ENCODE measurements around the gene ZP1. TPM values are rescaled to one million over a fixed set of nuclear protein-coding genes. Genes with fewer than 3 reads are reported as not detected.

The ZP1 gene
- total and polyA plus RNA-seq, 2 of the 13 experiments (the other 11 are each of a cell fraction or from before 2014, with no cell fraction given), result 0.16 TPM; not detected in 1

DNA sequence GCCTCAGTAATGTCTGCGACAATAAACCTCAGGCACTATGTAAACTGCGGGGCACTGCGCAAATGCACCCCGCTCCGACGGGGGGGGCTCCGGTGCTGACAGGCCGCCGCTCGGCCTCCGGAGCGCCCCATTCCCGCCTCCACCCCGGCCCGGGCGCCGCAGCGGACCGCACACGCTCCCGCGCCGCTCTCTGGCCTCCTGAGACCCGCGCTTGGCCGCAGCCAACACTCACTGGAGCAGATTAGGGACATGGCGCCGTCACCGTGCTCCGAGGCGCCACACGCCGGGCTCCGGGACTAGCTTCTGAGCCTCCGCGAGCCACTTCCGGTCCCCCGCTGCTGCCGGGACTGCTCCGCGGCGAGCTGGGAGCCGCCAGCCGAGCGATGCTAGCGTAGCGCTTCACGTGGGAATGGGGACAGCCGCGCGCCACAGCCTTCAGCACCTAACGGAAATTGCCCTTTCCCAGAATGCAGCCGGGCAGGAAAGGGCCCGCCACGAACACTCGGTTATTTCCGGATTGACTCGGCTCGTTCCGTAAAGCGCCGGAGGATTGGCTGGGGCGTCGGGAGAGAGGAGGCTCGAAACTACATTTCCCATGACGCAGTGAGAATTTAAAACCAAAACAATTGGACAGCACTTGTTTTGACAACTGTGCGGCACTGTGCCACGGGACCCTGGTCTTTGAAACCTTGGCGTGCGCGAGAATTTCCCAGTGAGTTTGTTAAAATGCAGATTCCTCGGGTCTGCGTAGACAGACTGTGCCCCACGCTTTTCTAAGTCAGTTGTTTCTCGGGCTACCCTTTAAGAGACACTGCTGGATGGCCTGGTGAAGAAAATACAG is 39.0 kb downstream of the ZP1 start, which contains the start of gene PRPF19 (continued):
- peak; percentile 52; the same call in 1 of the 2 replicates for TF ChIP-seq KDM5A (IDR thresholded peaks at IDR 0.05; ENCODE audit: borderline replicate concordance, low read length)
- TF ChIP-seq FOXA1 (IDR thresholded peaks at IDR 0.05), result no peak
- TF ChIP-seq FOXA1 (CRISPR knock-in tag; IDR thresholded peaks at IDR 0.05), result peak; percentile 7; the same call in 1 of the 2 replicates
- TF ChIP-seq HCFC1 (IDR thresholded peaks at IDR 0.05; ENCODE audit: low read depth, low read length), result peak; percentile 86
- peak; percentile 72 for TF ChIP-seq ESRRA (CRISPR knock-in tag; IDR thresholded peaks at IDR 0.05; ENCODE audit: low read depth)
- no peak for TF ChIP-seq GTF3A (CRISPR knock-in tag; conservative IDR thresholded peaks at IDR 0.05)
- TF ChIP-seq ZNF577 (CRISPR knock-in tag; IDR thresholded peaks at IDR 0.05; ENCODE audit: borderline replicate concordance, low read depth), result no peak
- TF ChIP-seq, protein P1, sequence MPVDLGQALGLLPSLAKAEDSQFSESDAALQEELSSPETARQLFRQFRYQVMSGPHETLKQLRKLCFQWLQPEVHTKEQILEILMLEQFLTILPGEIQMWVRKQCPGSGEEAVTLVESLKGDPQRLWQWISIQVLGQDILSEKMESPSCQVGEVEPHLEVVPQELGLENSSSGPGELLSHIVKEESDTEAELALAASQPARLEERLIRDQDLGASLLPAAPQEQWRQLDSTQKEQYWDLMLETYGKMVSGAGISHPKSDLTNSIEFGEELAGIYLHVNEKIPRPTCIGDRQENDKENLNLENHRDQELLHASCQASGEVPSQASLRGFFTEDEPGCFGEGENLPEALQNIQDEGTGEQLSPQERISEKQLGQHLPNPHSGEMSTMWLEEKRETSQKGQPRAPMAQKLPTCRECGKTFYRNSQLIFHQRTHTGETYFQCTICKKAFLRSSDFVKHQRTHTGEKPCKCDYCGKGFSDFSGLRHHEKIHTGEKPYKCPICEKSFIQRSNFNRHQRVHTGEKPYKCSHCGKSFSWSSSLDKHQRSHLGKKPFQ (CRISPR knock-in tag; IDR thresholded peaks at IDR 0.05; ENCODE audit: insufficient replicate concordance), result no peak
- peak; percentile 38; the same call in 1 of the 2 replicates for TF ChIP-seq MED1 (CRISPR knock-in tag; IDR thresholded peaks at IDR 0.05)
- no peak for TF ChIP-seq TOPORS (CRISPR knock-in tag; IDR thresholded peaks at IDR 0.05)
- TF ChIP-seq, protein P2, sequence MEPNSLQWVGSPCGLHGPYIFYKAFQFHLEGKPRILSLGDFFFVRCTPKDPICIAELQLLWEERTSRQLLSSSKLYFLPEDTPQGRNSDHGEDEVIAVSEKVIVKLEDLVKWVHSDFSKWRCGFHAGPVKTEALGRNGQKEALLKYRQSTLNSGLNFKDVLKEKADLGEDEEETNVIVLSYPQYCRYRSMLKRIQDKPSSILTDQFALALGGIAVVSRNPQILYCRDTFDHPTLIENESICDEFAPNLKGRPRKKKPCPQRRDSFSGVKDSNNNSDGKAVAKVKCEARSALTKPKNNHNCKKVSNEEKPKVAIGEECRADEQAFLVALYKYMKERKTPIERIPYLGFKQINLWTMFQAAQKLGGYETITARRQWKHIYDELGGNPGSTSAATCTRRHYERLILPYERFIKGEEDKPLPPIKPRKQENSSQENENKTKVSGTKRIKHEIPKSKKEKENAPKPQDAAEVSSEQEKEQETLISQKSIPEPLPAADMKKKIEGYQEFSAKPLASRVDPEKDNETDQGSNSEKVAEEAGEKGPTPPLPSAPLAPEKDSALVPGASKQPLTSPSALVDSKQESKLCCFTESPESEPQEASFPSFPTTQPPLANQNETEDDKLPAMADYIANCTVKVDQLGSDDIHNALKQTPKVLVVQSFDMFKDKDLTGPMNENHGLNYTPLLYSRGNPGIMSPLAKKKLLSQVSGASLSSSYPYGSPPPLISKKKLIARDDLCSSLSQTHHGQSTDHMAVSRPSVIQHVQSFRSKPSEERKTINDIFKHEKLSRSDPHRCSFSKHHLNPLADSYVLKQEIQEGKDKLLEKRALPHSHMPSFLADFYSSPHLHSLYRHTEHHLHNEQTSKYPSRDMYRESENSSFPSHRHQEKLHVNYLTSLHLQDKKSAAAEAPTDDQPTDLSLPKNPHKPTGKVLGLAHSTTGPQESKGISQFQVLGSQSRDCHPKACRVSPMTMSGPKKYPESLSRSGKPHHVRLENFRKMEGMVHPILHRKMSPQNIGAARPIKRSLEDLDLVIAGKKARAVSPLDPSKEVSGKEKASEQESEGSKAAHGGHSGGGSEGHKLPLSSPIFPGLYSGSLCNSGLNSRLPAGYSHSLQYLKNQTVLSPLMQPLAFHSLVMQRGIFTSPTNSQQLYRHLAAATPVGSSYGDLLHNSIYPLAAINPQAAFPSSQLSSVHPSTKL (CRISPR knock-in tag; IDR thresholded peaks at IDR 0.05), result peak; percentile 45
- no peak for TF ChIP-seq ZNF644 (CRISPR knock-in tag; IDR thresholded peaks at IDR 0.05; ENCODE audit: low read depth)
- TF ChIP-seq SP4 (CRISPR knock-in tag; IDR thresholded peaks at IDR 0.05), result peak; percentile 59; the same call in 1 of the 2 replicates
- TF ChIP-seq TEAD3 (CRISPR knock-in tag; optimal IDR thresholded peaks at IDR 0.05; ENCODE audit: borderline replicate concordance), result peak; percentile 74
- TF ChIP-seq TBP (CRISPR knock-in tag; IDR thresholded peaks at IDR 0.05), result no peak
- TF ChIP-seq NFYC (CRISPR knock-in tag; IDR thresholded peaks at IDR 0.05), result peak; percentile 80
- peak; percentile 79; the same call in 1 of the 2 replicates for TF ChIP-seq ZNF12 (CRISPR knock-in tag; IDR thresholded peaks at IDR 0.05)
- TF ChIP-seq, protein P3, sequence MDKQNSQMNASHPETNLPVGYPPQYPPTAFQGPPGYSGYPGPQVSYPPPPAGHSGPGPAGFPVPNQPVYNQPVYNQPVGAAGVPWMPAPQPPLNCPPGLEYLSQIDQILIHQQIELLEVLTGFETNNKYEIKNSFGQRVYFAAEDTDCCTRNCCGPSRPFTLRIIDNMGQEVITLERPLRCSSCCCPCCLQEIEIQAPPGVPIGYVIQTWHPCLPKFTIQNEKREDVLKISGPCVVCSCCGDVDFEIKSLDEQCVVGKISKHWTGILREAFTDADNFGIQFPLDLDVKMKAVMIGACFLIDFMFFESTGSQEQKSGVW (CRISPR knock-in tag; IDR thresholded peaks at IDR 0.05; ENCODE audit: borderline replicate concordance), result no peak
- TF ChIP-seq ZNF234 (CRISPR knock-in tag; conservative IDR thresholded peaks at IDR 0.05), result no peak
- no peak for TF ChIP-seq NONO (IDR thresholded peaks at IDR 0.05)
- peak; percentile 84 for TF ChIP-seq NONO (CRISPR knock-in tag; conservative IDR thresholded peaks at IDR 0.05)
- TF ChIP-seq DNMT1 (CRISPR knock-in tag; IDR thresholded peaks at IDR 0.05), result no peak
- no peak for TF ChIP-seq EHMT2 (IDR thresholded peaks at IDR 0.05; ENCODE audit: borderline replicate concordance, low read depth, low read length)
- TF ChIP-seq HDAC2 (CRISPR knock-in tag; IDR thresholded peaks at IDR 0.05), result peak; percentile 77
- no peak for TF ChIP-seq SMARCE1 (IDR thresholded peaks at IDR 0.05; ENCODE audit: borderline replicate concordance)
- TF ChIP-seq GFI1 (CRISPR knock-in tag; IDR thresholded peaks at IDR 0.05; ENCODE audit: borderline replicate concordance), result peak; percentile 36; the same call in 1 of the 2 replicates
